ENCODE measurements around the gene HTR6.

HTR6 gene

DNA sequence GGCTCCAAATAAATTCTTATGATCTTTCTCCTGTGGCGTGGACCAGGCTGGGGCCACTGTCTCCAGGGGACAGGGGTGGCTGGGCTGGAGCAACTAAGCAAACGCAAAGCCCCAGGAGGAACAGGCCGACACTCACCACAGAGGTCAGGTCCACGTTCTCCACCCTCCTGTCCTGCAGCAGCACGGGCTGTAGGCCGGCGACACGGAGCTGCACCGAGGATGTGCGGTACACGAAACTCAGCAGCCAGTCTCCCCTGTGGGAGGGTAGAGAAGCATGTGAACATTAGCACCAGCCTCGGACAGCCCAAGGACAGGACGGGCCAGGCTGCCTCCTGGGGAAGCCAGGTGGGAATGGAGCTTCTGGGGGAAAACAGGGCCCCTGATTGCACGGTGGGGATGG, 29.6 kb downstream of the HTR6 start:
- Histone ChIP-seq H2BK15ac (ENCODE audit: low read depth, poor library complexity, severe bottlenecking) (no peak overlapping the region), H2AFZ (ENCODE audit: low read depth, low read length) (no peak overlapping the region), H3K9ac (ENCODE audit: low read length) (no peak overlapping the region), H4K8ac (ENCODE audit: low read length) (no peak overlapping the region), H3K14ac (ENCODE audit: low read length in 2 of 2) (no peak overlapping the region), H2AK5ac (ENCODE audit: low read length, severe bottlenecking) (no peak overlapping the region), H3K79me1 (replicated peaks; ENCODE audit: low read length, poor library complexity, severe bottlenecking) (no peaks in the 10 kb centered on the region), H3K4me2 (ENCODE audit: low read length, poor library complexity, severe bottlenecking) (no peak overlapping the region), H3K4me1 (ENCODE audit: control insufficient read depth, insufficient read depth, low read depth, low read length) (no peaks in the 10 kb centered on the region), H2BK120ac (ENCODE audit: low read depth, low read length) (no peak overlapping the region), H3K4me3 (ENCODE audit: insufficient read depth in 1 of 2, low read depth in 1 of 2, low read length in 2 of 2) (no peak overlapping the region), H3K23ac (ENCODE audit: low read length in 2 of 2) (no peak overlapping the region), H2BK5ac (ENCODE audit: low read depth, low read length, poor library complexity, severe bottlenecking) (no peak overlapping the region), H3K9me3 (ENCODE audit: control insufficient read depth, low read length) (peaks cover 4% of the 10 kb centered on the region), H3K4ac (ENCODE audit: low read depth in 1 of 2, low read length in 2 of 2) (no peak overlapping the region), H3K36me3 (ENCODE audit: control insufficient read depth in 1 of 2, insufficient read depth in 2 of 2, low read depth in 1 of 2, low read length in 2 of 2) (peaks cover 30 to 33% of the 10 kb centered on the region in 2 experiments), H3K27me3 (ENCODE audit: control insufficient read depth in 1 of 2, insufficient read depth in 1 of 2, low read length in 2 of 2) (no peaks in the 10 kb centered on the region), H4K91ac (ENCODE audit: low read length) (no peak overlapping the region), H2BK12ac (ENCODE audit: low read length in 2 of 2) (no peak overlapping the region), H3K27ac (ENCODE audit: low read length, poor library complexity, severe bottlenecking) (no peak overlapping the region), H3K18ac (ENCODE audit: low read depth in 1 of 2, low read length in 2 of 2) (no peak overlapping the region)
- 76% methylated on average over 14 of the region's 14 CpGs for WGBS
- no peak for DNase-seq

DNA sequence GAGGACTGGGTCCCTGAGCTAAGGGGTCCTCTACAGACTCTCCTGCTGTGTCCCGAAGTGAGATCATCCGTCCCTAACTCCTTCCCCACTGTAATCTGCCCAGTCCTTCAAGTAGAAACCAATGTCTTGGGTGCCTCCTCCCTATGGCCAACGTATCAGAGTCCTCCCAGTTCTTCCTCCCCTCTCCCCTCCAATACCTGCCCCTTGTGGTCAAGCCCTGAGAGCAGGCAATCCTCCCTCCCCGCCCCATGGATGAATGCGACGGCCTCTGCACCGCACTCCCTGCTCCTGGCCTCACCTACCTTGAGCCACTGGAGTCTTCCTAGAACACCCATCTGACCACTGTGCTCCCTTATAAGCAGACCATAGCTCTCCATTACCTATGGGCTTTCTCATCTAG, 31.1 kb downstream of the HTR6 start:
- no peak overlapping the region for H2BK120ac ChIP-seq (ENCODE audit: low read depth, low read length)
- 92% methylated on average over 7 of the region's 7 CpGs for WGBS
- no peak overlapping the region for H4K91ac ChIP-seq (ENCODE audit: low read length)
- no peak overlapping the region for H3K4me2 ChIP-seq (ENCODE audit: low read length, poor library complexity, severe bottlenecking)
- H3K23ac ChIP-seq (ENCODE audit: low read length in 2 of 2) = no peak overlapping the region
- no peaks in the 10 kb centered on the region for H3K4me1 ChIP-seq (ENCODE audit: control insufficient read depth, insufficient read depth, low read depth, low read length)
- H3K4me3 ChIP-seq (ENCODE audit: insufficient read depth in 1 of 2, low read depth in 1 of 2, low read length in 2 of 2) = no peak overlapping the region
- H3K9me3 ChIP-seq (ENCODE audit: control insufficient read depth, low read length) = no peaks in the 10 kb centered on the region
- no peaks in the 10 kb centered on the region for H3K79me1 ChIP-seq (replicated peaks; ENCODE audit: low read length, poor library complexity, severe bottlenecking)
- H3K9ac ChIP-seq (ENCODE audit: low read length) = no peak overlapping the region
- H3K27me3 ChIP-seq (ENCODE audit: control insufficient read depth in 1 of 2, insufficient read depth in 1 of 2, low read length in 2 of 2) = no peaks in the 10 kb centered on the region
- H2BK5ac ChIP-seq (ENCODE audit: low read depth, low read length, poor library complexity, severe bottlenecking) = no peak overlapping the region
- H3K18ac ChIP-seq (ENCODE audit: low read depth in 1 of 2, low read length in 2 of 2) = no peak overlapping the region
- H3K36me3 ChIP-seq (ENCODE audit: control insufficient read depth in 1 of 2, insufficient read depth in 2 of 2, low read depth in 1 of 2, low read length in 2 of 2) = peaks cover 25 to 37% of the 10 kb centered on the region in 2 experiments
- no peak overlapping the region for H3K14ac ChIP-seq (ENCODE audit: low read length in 2 of 2)
- no peak overlapping the region for H3K4ac ChIP-seq (ENCODE audit: low read depth in 1 of 2, low read length in 2 of 2)
- no peak overlapping the region for H2BK15ac ChIP-seq (ENCODE audit: low read depth, poor library complexity, severe bottlenecking)
- no peak overlapping the region for H2AFZ ChIP-seq (ENCODE audit: low read depth, low read length)
- H3K27ac ChIP-seq (ENCODE audit: low read length, poor library complexity, severe bottlenecking) = no peak overlapping the region
- H4K8ac ChIP-seq (ENCODE audit: low read length) = no peak overlapping the region
- no peak overlapping the region for H2AK5ac ChIP-seq (ENCODE audit: low read length, severe bottlenecking)
- no peak for DNase-seq
- no peak overlapping the region for H2BK12ac ChIP-seq (ENCODE audit: low read length in 2 of 2)

DNA sequence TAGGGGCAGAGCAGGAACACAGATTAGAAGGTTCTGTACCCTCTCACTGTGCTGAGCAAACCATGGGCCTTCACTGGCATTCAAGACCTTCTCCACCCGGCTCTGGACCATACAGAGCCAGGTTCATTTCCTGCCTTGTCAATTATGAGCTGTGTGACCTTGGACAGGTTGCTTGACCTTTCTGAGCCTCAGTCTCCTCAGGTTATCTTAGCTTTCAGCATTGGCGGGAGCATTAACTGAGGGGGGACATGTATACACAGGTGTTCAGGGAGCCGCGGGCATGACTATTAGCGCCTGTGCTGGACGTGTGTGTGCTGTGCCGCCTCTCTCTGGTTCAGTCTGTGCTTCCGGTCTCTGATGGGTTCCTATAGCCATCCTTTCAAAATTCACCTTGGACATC, 32.1 kb downstream of the HTR6 start:
- H3K4me3 ChIP-seq (ENCODE audit: insufficient read depth in 1 of 2, low read depth in 1 of 2, low read length in 2 of 2) = no peak overlapping the region
- WGBS = 98% methylated on average over 8 of the region's 8 CpGs
- no peak overlapping the region for H3K4me2 ChIP-seq (ENCODE audit: low read length, poor library complexity, severe bottlenecking)
- H3K14ac ChIP-seq (ENCODE audit: low read length in 2 of 2) = no peak overlapping the region
- no peaks in the 10 kb centered on the region for H3K4me1 ChIP-seq (ENCODE audit: control insufficient read depth, insufficient read depth, low read depth, low read length)
- no peak overlapping the region for H2AFZ ChIP-seq (ENCODE audit: low read depth, low read length)
- H3K27ac ChIP-seq (ENCODE audit: low read length, poor library complexity, severe bottlenecking) = no peak overlapping the region
- no peak overlapping the region for H4K91ac ChIP-seq (ENCODE audit: low read length)
- no peak overlapping the region for H3K18ac ChIP-seq (ENCODE audit: low read depth in 1 of 2, low read length in 2 of 2)
- no peak overlapping the region for H3K23ac ChIP-seq (ENCODE audit: low read length in 2 of 2)
- no peak for DNase-seq
- no peak overlapping the region for H3K4ac ChIP-seq (ENCODE audit: low read depth in 1 of 2, low read length in 2 of 2)
- no peak overlapping the region for H2AK5ac ChIP-seq (ENCODE audit: low read length, severe bottlenecking)
- no peak overlapping the region for H4K8ac ChIP-seq (ENCODE audit: low read length)
- no peak overlapping the region for H2BK5ac ChIP-seq (ENCODE audit: low read depth, low read length, poor library complexity, severe bottlenecking)
- no peak overlapping the region for H3K9ac ChIP-seq (ENCODE audit: low read length)
- H2BK15ac ChIP-seq (ENCODE audit: low read depth, poor library complexity, severe bottlenecking) = no peak overlapping the region
- H3K27me3 ChIP-seq (ENCODE audit: control insufficient read depth in 1 of 2, insufficient read depth in 1 of 2, low read length in 2 of 2) = no peaks in the 10 kb centered on the region
- H3K9me3 ChIP-seq (ENCODE audit: control insufficient read depth, low read length) = no peaks in the 10 kb centered on the region
- no peaks in the 10 kb centered on the region for H3K79me1 ChIP-seq (replicated peaks; ENCODE audit: low read length, poor library complexity, severe bottlenecking)
- H3K36me3 ChIP-seq (ENCODE audit: control insufficient read depth in 1 of 2, insufficient read depth in 2 of 2, low read depth in 1 of 2, low read length in 2 of 2) = peaks cover 23 to 38% of the 10 kb centered on the region in 2 experiments
- no peak overlapping the region for H2BK12ac ChIP-seq (ENCODE audit: low read length in 2 of 2)
- no peak overlapping the region for H2BK120ac ChIP-seq (ENCODE audit: low read depth, low read length)

DNA sequence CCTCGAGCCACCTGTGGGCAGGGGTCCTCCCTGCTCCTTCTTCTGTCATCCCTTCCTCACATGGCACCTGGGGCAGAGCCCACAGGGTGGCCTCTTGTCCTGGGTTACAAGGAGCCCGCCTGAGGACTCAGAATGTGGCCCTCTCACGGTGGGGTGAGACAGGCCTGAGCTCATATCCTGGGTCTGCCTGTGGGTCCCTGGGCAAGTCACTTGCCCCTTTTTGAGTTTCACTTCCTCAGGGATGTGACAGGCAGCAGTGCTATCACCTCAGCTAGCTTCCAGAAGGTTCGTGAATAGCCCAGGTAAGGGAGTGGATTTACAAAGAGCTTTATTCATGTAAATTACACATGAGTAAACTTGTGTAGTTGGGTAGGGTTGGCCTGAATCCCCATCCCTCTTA, 33.5 kb downstream of the HTR6 start:
- no peak overlapping the region for H2AFZ ChIP-seq (ENCODE audit: low read depth, low read length)
- H2AK5ac ChIP-seq (ENCODE audit: low read length, severe bottlenecking) = no peak overlapping the region
- no peak overlapping the region for H3K9ac ChIP-seq (ENCODE audit: low read length)
- H4K8ac ChIP-seq (ENCODE audit: low read length) = no peak overlapping the region
- H2BK12ac ChIP-seq (ENCODE audit: low read length in 2 of 2) = no peak overlapping the region
- 86% methylated on average over 3 of the region's 4 CpGs for WGBS
- no peak overlapping the region for H3K4me3 ChIP-seq (ENCODE audit: insufficient read depth in 1 of 2, low read depth in 1 of 2, low read length in 2 of 2)
- no peak overlapping the region for H3K27ac ChIP-seq (ENCODE audit: low read length, poor library complexity, severe bottlenecking)
- no peak overlapping the region for H3K4me2 ChIP-seq (ENCODE audit: low read length, poor library complexity, severe bottlenecking)
- H3K4me1 ChIP-seq (ENCODE audit: control insufficient read depth, insufficient read depth, low read depth, low read length) = no peaks in the 10 kb centered on the region
- no peak overlapping the region for H2BK120ac ChIP-seq (ENCODE audit: low read depth, low read length)
- no peak for DNase-seq
- no peak overlapping the region for H3K23ac ChIP-seq (ENCODE audit: low read length in 2 of 2)
- no peaks in the 10 kb centered on the region for H3K9me3 ChIP-seq (ENCODE audit: control insufficient read depth, low read length)
- H3K36me3 ChIP-seq (ENCODE audit: control insufficient read depth in 1 of 2, insufficient read depth in 2 of 2, low read depth in 1 of 2, low read length in 2 of 2) = peaks cover 17 to 38% of the 10 kb centered on the region in 2 experiments
- H2BK5ac ChIP-seq (ENCODE audit: low read depth, low read length, poor library complexity, severe bottlenecking) = no peak overlapping the region
- H3K18ac ChIP-seq (ENCODE audit: low read depth in 1 of 2, low read length in 2 of 2) = no peak overlapping the region
- no peak overlapping the region for H4K91ac ChIP-seq (ENCODE audit: low read length)
- no peak overlapping the region for H3K14ac ChIP-seq (ENCODE audit: low read length in 2 of 2)
- no peaks in the 10 kb centered on the region for H3K27me3 ChIP-seq (ENCODE audit: control insufficient read depth in 1 of 2, insufficient read depth in 1 of 2, low read length in 2 of 2)
- H3K79me1 ChIP-seq (replicated peaks; ENCODE audit: low read length, poor library complexity, severe bottlenecking) = no peaks in the 10 kb centered on the region
- no peak overlapping the region for H3K4ac ChIP-seq (ENCODE audit: low read depth in 1 of 2, low read length in 2 of 2)
- H2BK15ac ChIP-seq (ENCODE audit: low read depth, poor library complexity, severe bottlenecking) = no peak overlapping the region

Measured in mesenchymal stem cell (in vitro differentiated cells and primary cell).